DOHH2 (cell line): ENCODE measurements around the gene METTL26.

Source experiments
- CTCF ChIP-seq: fragments of 200-600 bp; sonication (generic); IDR thresholded peaks from one replicate; pipeline ENCODE4 v1.5.1; 2014; ENCODE audit warnings: antibody characterized with exemption, mild to moderate bottlenecking, low read depth, low read length; ENCODE audit not compliant: poor library complexity, severe bottlenecking
- EZH2phosphoT487 ChIP-seq: fragments of 200-600 bp; sonication (generic); IDR thresholded peaks from 2 replicates; pipeline ENCODE4 v1.6.1; 2017; ENCODE audit warnings: borderline replicate concordance, mild to moderate bottlenecking, antibody characterized with exemption, low read length, moderate library complexity, mixed read lengths

- TF ChIP-seq CTCF: no peak
- TF ChIP-seq EZH2phosphoT487: no peak
These were observed 15.7 kb upstream of the METTL26 start for GRCh38 chr16:651844-652243.
